Activated CD4-positive, alpha-beta T cell treated with anti-CD3 and anti-CD28 coated beads for 24 hours (primary cell): ENCODE data around the gene RNU6-1.

Experiments used
- DNase-seq, 2 donors: peaks; one replicate each; pipeline ENCODE4 v3.0.0-alpha.2; 2020; ENCODE audit warnings: low read depth in 2 of 2

RNU6-1 gene

DNA sequence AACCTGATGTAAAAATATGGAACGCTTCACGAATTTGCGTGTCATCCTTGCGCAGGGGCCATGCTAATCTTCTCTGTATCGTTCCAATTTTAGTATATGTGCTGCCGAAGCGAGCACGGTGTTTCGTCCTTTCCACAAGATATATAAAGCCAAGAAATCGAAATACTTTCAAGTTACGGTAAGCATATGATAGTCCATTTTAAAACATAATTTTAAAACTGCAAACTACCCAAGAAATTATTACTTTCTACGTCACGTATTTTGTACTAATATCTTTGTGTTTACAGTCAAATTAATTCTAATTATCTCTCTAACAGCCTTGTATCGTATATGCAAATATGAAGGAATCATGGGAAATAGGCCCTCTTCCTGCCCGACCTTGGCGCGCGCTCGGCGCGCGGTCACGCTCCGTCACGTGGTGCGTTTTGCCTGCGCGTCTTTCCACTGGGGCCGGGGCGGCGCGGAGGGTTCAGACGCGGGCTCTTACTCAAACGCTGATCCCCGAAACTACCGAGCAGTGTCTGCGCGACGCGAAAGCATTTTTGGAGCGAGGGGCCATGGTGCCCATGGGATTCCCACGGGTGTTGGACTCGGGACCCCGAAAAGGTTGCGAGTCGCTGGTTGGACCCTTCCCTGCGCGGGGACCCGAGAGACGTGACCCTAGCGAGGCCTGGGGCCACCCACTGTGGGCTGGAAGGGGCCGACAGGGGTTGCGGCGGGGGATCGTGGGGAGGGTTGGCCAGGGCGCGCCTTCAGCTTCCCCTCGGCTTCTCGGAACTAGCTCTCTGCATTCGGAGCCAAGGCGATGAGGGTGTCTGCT lies at the start of gene RNU6-1:
Gene RNU6-1 (minus strand): TSS at position 117 of the 820 bp plus-strand sequence.
- peak; percentile 90 to 91 for DNase-seq

DNA sequence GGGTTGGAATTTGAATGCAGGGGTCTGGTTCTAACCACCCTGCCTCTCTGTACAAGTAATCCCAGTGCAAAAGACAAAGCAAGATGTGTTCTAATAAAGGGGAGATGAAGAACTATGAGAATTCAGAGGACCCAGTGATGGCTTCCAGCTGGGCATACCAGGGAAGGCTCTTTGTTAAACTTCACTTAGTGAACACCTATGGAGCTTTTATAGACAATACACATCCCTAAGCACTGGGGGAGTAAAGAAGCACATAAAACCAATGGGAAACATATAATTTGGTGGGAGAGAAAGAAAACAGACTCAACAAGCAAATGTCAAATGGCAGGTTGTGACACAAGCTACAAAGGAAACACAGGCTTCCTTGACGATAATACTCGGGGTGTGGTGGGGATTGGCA lies 47.9 kb upstream of the RNU6-1 start:
- DNase-seq = no peak

DNA sequence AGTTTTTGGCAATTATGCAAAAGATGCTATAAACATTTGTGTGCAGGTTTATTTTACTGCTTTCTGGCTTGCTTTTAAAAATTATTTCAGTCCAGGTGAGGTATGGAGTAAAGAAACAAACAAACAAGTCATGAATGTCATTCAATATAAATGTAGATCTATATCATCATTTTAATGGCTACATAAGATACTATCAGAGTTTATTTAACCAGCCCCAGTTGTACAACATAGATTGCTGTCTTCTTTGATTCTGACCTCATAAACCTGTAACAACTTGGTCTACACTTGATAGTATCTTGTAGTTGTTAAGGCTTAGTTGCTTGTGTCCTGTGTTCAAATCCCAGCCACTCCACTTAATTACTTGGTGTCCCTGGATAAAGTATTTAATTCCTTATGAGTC lies 46.0 kb upstream of the RNU6-1 start:
- DNase-seq = no peak

DNA sequence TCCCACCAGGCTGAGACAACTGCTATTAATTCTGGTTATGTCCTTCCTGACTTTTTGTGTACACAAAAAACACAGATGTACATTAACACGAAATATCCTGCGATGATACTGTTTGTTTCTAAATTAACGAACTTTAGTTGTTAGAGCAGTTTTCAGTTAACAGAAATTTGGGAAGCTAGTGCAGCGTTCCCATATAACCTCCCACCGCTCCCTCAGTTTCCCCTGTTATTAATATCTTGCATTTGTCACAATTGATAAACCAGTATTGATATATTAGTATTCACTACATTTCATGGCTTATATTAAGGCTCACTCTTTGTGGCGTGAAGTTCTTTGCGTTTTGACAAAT lies 45.3 kb upstream of the RNU6-1 start:
- DNase-seq = no peak

DNA sequence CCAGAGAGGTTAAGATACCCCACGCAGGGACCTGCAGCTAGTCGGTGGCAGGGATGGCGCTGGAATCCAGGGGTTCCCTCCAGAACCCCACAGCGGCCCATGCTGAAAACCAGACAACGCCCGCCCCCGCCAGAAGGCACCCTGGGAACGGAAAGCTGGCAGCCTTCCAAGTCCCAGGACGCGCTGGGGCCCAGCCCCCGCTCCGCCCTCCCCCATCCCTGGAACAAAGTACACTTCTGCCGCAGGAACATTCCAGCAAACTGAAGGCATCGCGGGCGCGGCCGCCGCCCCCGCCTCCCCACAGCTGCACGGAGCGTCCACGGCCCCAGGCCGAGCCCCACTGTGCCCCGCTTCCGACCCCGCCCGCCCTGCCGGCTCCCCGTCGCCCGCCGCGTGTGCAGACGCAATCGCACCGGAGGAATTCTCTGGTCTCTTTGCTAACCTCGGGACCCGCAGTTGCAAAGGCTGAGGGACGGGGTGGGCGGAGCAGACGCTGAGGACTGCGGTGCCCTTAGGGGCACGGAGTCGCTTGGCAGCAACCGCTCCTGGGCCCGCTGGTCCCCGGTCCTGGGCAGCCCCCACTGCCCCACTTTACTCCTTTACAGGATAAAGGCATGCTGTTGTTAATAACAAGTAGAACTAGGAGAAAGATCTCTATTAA lies 44.8 kb upstream of the RNU6-1 start:
- peak; percentile 29 to 54 for DNase-seq

DNA sequence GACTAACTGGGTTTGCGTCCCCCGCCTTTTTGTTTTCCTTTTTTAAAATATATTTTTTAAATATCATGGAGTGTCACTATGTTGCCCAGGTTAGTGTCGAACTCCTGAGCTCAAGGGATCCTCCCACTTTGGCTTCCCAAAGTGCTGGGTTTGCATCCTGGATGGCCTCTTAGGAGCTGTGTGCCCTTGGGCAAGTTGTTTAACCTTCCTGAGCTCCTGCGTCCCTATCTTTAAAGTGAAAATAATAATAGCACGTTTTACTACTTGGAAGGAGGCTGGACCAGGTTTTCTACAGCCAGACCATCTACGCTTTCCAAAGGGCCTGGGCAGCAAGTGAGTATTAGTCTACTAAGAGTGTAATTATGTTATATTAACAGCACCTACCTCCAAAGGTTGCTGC lies 44.2 kb upstream of the RNU6-1 start:
- no peak for DNase-seq

DNA sequence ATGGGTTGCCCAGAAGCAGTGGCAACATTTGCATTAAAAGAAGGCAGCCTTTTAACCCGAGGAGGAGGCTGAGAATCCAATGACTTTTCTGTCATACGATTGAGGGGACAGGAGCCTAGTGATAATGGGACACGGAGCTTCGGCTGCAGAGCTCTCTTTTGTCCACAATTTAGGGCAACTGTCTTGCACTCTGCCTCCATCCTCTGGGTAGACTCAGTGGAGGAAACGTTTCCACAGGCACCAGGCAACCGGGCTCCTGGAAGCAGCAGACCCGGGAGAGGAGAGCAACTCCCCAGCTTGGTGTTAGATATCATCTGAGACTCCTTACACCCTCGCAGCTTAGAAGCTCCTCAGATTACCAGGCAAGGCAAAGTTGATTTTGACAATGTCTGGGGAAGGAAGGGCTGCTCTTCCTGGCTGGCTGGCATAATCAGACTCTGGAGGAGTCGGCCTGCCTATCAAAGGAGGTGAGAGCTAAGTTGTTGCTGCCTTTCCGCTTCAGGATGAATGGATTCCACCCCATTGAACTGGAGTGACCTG lies 43.5 kb upstream of the RNU6-1 start:
- no peak for DNase-seq

DNA sequence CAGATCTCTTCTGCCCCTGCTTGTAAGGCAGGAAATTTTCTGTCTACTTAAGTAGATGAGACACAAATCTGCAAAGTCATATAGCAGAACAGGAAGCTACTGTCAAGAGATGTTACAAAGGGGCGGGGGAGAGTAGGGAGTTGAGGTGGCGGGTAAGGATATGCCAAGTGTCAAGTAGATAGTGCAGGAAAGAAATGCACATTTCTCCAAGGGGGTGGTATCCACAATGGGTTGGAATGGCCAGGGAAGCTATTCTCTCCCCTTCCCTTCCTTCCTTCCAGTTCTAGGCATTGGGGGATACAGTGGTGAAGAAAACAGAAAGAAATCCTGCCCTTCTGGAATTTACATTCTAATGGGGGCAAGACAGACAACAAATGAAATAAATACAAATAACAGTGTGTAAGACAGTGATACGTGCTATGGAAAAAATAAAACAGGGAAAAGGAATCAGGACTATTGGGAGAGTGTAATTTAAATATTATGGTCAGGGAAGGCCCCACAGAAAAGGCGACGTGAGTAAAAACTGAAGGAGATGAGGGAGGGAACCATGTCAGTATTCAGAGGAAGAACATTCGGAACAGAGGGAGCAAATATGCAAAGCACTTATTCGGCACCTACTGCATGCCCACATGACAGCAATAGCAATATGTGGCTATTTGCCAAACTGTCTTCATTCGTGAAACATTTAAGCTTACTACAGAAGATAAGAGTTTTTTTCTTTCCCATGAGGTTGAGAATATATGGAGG lies 42.8 kb upstream of the RNU6-1 start:
- DNase-seq = no peak

DNA sequence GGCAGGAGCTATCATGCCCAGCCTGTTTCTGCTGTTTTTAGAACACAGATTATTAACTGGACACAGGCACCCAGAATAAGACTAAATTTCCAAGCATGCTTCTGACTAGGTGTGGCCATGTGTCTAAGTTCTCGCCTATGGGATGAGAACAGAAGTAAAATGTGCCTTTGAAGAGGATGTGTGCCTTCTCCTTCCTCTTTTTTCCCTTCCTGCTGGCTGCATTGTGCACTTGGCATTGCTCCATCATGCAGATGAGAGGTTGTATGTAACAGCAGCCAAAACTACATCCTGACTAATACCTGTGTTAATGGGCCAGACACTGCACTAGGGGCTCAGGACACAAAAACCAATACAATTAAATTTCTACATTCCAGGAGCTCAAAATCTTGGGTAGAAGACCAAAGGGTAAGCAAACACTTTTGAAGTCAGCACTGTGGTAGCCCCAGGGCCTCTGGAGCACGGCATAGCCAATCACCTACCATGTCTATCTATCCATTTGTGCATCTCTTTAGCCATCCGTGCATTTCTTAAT lies 40.9 kb upstream of the RNU6-1 start:
- no peak for DNase-seq

DNA sequence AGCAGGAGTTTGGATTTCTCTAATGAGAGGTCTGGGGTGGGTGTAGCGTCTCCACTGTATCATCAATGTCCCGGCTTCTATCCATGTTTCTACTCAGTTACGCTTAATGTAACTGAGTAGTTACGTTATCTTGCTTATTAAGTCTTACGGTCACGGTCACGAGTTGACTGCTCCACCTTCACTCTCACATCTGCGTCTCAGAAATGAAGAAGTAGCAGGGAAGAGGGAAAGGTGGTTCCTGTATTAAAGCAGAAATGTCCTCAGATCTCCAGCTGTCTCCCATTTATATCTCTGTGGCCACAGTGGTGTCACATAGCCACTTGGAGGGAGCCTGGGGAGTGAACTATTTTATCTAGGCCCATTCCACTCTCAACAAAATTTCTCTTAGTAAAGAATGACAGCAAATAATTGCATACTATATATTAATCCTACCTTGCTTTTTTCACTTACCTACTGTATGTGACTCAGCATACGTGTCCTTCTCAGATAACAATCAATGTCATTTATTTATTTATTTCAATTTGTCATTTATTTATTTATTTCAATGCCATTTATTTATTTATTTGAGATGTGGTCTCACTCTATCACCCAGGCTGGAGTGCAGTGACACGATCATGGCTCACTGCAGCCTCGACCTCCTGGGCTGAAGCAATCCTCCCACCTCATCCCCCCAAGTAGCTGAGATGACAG lies 39.7 kb upstream of the RNU6-1 start:
- DNase-seq = no peak

DNA sequence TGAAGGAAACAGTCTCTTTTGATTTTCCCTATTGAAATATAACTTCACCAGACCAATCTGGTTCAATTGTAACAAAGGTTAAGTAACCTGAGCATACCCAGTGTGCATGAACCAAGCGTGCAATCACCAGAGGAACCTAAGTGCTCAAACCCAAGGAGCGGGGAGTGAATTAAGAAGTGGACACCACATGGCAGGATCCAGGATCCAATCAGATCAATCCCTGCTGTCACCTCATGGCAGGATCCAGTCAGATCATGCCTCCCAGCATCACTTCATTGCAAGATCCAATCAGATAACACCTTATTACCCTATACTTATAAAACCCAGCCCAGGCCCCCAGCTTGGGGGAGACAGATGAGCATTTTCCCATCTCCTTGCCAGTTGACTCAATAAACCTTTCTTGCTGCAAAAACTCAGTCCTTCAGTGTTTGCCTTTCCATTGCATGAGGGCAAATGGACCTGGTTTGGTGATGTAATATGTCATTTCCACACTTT lies 38.9 kb upstream of the RNU6-1 start:
- DNase-seq = no peak

DNA sequence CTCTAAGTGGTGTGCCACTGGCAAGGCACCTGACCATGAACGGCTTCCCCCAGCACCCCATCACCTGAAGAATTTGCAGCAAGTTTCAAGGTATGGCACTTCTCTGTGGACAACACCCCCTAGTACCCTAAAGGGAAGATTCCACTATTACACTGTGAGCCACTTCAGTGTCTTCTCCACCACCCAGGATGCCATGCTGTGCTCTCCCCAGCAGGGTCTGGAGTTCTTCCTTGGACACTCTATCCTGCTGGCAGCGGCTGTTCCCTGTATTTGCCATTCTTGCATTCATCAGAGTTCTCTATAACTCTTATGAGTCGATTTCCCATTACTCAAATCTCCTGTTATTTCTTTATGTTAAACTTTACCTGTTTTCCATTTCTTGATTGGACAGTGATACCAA lies 33.9 kb upstream of the RNU6-1 start:
- no peak for DNase-seq

DNA sequence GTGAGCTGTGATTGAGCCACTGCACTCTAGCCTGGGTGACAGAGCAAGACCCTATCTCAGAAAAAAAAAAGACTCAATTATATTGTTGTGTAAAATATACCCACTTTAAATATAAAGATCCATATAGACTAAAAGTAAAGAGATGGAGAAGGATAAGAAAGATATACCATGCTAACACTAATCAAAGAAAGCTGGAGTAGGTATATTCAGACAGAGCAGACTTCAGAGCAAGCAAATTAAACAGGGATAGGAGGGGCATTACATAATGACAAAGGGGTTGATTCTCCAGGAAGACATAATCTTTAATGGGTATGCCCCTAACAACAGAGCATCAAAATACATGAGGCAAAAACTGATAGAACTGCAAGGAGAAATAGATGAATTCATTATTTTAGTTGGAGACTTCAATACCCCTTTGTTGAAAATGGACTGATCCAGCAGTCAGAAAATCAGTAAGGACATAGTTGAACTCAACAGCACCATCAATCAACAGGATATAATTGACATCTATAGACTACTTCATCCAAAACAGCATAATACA lies 31.1 kb upstream of the RNU6-1 start:
- DNase-seq = no peak

DNA sequence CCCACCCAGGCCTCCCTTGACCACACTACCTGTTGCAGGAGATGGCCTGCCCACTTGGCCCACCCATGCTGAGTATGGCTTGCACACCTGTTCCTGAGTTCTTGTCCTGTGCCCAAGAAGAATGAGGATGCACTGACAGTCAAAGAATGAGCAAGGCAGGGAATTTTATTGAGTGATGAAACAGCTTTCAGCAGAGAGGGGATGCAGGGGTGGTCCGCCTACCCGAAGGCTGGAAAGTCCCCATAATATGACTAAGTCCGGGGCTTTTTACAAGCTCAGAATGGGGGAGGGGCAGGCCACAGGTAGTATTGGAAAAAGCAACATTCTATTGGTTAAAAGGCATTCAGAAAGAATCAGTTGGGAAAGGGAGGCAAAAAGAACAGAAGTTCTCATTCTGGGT lies 29.9 kb upstream of the RNU6-1 start:
- DNase-seq = peak in 1 of 2 donors; percentile 5

DNA sequence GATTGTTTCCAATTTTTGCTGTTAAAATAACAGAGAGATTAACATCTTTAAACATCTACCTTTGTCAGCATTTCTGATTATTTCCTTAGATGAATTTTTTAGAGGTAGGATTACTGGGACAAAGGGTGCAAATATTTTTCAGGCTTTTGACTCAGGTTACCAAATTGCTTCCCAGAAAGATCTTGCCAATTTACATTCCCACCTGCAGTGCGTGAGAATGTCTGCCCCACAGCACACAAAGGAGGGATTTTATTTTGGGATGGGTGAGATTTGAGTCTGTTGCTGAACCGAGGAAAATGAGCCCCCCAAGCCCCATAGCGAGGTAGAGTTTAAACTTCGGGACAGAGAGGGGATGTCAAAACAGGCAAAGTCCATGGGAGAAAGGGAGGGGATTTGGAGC lies 25.9 kb upstream of the RNU6-1 start:
- no peak for DNase-seq

DNA sequence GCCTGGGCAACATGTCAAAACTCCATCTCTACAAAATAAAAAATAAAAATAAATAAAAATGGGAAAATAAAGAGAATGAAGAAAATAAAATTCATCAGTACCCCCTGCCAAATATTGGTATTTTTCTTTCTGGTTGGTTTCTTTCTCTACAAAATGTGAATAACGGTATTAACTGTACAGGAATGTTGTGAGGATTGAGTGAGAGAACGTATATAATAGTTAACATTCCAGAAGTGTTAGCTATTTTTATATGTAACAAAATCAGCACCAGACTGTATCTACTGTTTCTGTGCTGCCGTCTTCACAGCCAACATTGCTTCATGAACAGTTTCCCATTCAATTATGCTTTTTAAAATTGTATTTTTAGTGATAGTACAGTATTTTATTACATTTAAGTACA lies 25.5 kb upstream of the RNU6-1 start:
- DNase-seq = no peak

DNA sequence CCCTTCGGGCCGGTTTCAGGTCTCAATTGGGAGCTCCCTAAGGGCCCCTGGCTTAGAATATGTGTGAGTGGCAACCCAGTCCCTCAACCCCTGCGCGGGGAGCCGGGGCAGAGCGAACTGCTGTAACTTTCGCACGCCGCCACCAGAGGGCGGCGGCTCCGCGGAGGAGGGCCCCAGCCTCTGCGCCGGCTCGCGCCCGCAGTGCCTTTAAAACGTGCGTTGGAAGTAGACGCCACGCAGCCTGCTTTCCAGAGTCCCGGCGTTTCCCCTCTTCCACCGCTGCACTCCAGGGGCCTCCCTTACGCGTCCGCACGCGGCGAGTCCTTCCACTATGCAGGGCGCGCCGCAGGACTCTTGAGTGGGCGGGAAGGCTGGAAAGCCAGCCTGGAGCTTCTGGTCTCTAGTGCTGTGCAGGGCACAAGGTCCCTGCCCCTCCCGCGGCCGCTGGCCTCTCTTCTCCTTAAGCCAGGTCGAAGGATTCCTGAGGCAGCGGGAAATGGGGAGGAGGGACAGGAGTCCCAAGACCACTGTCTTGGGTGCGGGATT lies 23.7 kb upstream of the RNU6-1 start:
- peak; percentile 57 to 60 for DNase-seq

DNA sequence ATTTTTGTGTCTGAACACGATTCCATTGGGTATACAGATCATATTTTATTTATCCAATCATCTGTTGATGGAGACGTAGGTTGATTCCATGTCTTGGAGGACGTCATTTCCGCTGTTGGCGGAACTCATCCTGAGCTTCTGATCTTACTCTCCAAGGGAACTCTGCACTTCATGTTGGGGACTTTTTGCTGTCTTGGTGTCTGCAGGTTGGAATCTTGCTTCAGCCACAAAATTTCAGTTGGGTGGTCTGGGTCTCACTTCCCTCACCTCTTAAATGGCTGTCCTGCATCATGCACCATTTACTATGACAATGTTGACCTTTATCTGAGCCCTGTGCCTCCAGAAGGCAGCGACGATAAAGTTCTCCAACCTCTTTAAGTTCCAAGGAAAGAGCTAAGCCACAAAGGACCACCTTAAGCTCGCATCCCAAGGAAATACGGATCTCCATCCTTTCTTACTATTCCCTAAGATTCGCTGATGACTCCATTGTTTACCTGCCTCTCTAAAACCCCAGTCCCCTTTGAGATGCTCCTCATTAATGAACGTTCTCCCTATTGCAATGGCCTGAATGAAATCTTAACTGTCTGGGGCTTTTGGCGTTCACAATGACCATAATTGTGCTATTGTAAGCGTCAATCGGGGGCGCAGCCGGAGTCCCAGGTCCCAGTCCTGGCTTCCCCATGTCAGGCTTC lies 23.1 kb upstream of the RNU6-1 start:
- no peak for DNase-seq

DNA sequence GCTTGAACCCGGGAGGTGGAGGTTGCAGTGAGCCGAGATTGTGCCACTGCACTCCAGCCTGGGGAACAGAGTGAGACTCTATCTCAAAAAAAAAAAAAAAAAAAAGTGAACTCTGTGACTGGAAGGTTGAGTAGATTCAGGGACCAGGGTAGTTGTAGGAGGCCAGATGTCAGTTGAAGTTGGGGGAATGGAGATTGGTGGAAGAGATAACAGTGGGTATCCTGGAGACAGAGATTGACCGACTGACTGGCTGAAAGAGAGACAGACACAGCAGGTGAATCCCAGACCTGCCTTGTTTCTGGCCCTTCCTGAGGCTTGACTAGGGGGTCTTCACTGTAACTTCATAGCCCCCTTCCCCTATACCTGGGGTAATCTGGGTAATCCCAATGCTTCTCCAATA lies 22.1 kb upstream of the RNU6-1 start:
- DNase-seq = no peak

DNA sequence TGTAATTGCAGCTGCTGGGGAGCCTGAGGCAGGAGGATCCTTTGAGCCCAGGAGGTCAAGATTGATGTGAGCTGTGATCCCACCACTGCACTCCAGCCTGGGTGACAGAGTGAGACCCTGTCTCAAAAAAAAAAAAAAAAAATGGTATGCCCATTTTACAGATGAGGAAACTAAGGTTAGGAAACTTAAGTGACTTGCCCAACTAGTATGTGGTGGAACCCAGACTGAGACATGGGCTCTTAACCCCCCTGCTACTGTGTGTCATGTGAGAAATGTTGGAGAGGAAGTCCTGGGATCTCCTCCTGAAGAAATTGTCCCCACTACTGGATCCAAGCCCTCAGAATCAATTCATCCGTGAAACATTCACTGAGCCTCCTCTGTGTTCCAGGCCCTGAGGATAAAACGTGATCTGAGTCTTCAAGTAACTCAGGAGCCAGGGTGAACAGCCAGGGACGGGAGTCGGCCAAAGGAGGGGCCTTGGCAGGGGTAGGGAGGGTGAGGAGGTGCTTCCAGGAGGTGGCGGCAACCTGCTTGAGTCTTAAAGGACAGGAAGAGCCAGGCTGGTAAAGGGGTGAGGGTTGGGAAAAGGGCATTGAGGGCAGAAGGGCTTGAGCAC lies 19.6 kb upstream of the RNU6-1 start:
- DNase-seq = no peak
